ENCODE measurements around the gene ADAM33. TPM values are rescaled to one million over a fixed set of nuclear protein-coding genes. Genes with fewer than 3 reads are reported as not detected.

ADAM33 gene
- total RNA-seq, 1 donor from 2014 or later: 87.4 TPM

DNA sequence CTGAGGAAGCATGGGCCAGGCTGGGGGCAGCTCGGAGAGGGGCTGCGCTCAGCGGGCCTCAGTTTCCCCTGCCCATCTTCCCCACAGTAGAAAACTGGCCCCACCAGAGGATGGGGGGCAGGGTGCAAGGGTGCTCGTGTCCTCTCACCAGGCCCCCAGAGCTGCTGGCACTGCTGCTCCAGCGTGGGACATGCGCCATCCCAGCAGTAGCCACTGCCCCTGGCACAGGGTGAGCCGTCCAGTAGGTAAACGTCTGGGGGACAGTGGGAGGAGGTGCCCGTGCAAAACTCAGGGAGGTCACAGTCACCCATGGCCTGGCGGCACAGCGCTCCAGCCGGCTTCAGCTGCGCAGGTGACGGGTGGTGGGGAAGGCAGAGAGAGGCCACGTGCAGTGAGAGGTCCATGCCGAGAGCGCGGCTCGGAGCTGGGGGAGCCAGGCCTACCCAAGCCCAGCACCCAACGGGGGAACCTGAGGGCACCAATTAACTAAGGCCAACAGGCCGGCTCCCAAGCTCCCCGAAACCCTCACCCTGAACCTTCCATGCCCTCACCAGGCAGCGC, 9.7 kb downstream of the ADAM33 start:
- no peak overlapping the region for H3K27ac Mint-ChIP-seq
- no peak overlapping the region for H3K4me3 Mint-ChIP-seq
- peaks cover 52% of the 10 kb centered on the region for H3K27me3 Mint-ChIP-seq (ENCODE audit: low read depth)
- H3K4me1 Mint-ChIP-seq: peaks cover 8% of the 10 kb centered on the region
- no peaks in the 10 kb centered on the region for H3K9me3 Mint-ChIP-seq
- no peak for DNase-seq (ENCODE audit: low spot score in 2 of 2, unreplicated experiment in 2 of 2)
- peaks cover 1% of the 10 kb centered on the region for H3K36me3 Mint-ChIP-seq
- TF ChIP-seq, protein P1, sequence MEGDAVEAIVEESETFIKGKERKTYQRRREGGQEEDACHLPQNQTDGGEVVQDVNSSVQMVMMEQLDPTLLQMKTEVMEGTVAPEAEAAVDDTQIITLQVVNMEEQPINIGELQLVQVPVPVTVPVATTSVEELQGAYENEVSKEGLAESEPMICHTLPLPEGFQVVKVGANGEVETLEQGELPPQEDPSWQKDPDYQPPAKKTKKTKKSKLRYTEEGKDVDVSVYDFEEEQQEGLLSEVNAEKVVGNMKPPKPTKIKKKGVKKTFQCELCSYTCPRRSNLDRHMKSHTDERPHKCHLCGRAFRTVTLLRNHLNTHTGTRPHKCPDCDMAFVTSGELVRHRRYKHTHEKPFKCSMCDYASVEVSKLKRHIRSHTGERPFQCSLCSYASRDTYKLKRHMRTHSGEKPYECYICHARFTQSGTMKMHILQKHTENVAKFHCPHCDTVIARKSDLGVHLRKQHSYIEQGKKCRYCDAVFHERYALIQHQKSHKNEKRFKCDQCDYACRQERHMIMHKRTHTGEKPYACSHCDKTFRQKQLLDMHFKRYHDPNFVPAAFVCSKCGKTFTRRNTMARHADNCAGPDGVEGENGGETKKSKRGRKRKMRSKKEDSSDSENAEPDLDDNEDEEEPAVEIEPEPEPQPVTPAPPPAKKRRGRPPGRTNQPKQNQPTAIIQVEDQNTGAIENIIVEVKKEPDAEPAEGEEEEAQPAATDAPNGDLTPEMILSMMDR (IDR thresholded peaks at IDR 0.05; ENCODE audit: unreplicated experiment): no peak

- Mint-ChIP-seq H3K4me1 (peaks cover 11% of the 10 kb centered on the region), H3K9me3 (no peaks in the 10 kb centered on the region), H3K4me3 (no peak overlapping the region), H3K36me3 (peaks cover 1% of the 10 kb centered on the region), H3K27me3 (ENCODE audit: low read depth) (peaks cover 45% of the 10 kb centered on the region), H3K27ac (no peak overlapping the region)
- DNase-seq (ENCODE audit: low spot score in 2 of 2, unreplicated experiment in 2 of 2): no peak
- TF ChIP-seq, protein P1 (IDR thresholded peaks at IDR 0.05; ENCODE audit: unreplicated experiment): no peak
These were observed 10.9 kb downstream of the ADAM33 start for GRCh38 chr20:3670945-3671344.

DNA sequence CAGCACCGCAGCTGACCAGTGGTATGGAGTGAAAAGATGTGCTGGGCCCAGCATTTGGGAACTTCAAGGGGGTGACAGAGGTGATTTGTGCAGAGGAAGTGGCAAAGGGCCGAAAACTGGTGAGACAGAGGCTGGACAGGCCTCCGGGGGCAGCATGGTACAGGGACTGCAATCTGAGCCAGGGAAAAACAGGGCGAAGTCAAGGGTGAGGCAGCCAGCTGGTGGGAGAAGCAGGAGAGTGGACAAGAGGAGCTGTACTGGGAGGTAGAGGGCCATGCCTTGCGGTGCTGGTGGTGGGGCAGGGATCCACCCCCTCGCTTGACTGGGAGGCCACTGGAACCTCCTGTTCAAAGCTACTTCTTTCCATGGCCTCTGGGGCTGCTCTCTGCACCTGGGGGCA, 11.3 kb downstream of the ADAM33 start:
- Mint-ChIP-seq H3K4me1 (peaks cover 13% of the 10 kb centered on the region), H3K36me3 (peaks cover 1% of the 10 kb centered on the region), H3K27me3 (ENCODE audit: low read depth) (peaks cover 41% of the 10 kb centered on the region), H3K27ac (no peak overlapping the region), H3K9me3 (no peaks in the 10 kb centered on the region), H3K4me3 (no peak overlapping the region)
- TF ChIP-seq, protein P1 (IDR thresholded peaks at IDR 0.05; ENCODE audit: unreplicated experiment): no peak
- no peak for DNase-seq (ENCODE audit: low spot score in 2 of 2, unreplicated experiment in 2 of 2)

- Mint-ChIP-seq H3K4me3 (no peak overlapping the region), H3K36me3 (peaks cover 1% of the 10 kb centered on the region), H3K9me3 (no peaks in the 10 kb centered on the region), H3K27ac (no peak overlapping the region), H3K27me3 (ENCODE audit: low read depth) (peaks cover 37% of the 10 kb centered on the region), H3K4me1 (peaks cover 13% of the 10 kb centered on the region)
- DNase-seq (ENCODE audit: low spot score in 2 of 2, unreplicated experiment in 2 of 2): no peak
- TF ChIP-seq, protein P1 (IDR thresholded peaks at IDR 0.05; ENCODE audit: unreplicated experiment): no peak
These were observed 12.0 kb downstream of the ADAM33 start for GRCh38 chr20:3669710-3670367.

GRCh38 chr20:3667434-3668037, 14.3 kb downstream of the ADAM33 start:
- Mint-ChIP-seq H3K4me1 (peaks cover 13% of the 10 kb centered on the region), H3K27ac (peak overlapping the region; percentile 78), H3K36me3 (no peaks in the 10 kb centered on the region), H3K27me3 (ENCODE audit: low read depth) (peaks cover 40% of the 10 kb centered on the region), H3K4me3 (peak overlapping the region; percentile 5), H3K9me3 (no peaks in the 10 kb centered on the region)
- TF ChIP-seq, protein P1 (IDR thresholded peaks at IDR 0.05; ENCODE audit: unreplicated experiment): no peak
- DNase-seq (ENCODE audit: low spot score in 2 of 2, unreplicated experiment in 2 of 2): no peak

Data from mesothelial cell of epicardium (in vitro differentiated cells).